ENCODE results near the gene CATSPER3. TPM values are rescaled to one million over a fixed set of nuclear protein-coding genes. Genes with fewer than 3 reads are reported as not detected.

CATSPER3 gene
- total RNA-seq, 1 experiment from 2014 or later: 0.50 TPM

DNA sequence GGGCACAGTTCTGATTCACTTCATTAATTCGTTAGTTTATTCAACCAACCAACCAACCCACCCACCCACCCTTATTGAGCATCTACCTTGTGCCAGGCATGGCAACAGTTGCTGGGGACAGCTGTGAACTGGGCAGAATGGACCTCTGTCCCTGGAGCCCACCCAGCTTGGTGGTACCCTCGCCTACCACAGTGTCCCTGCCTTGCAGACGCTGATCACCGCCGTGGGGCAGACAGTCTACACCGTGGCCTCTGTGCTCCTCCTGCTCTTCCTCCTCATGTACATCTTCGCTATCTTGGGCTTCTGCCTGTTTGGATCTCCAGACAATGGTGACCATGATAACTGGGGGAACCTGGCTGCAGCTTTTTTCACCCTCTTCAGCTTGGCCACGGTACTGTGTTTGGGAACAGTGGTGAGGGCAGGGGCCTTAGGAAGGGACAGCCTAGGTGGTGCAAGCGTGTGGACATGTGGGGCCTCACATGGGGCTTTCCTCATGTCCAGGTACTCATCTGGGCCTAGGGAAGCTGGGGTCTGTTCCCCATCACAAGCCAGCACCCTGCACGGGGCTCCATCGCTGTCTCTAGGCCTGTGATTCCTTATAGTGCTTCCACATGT is 40.1 kb downstream of the CATSPER3 start:
- H3K27ac ChIP-seq (ENCODE audit: insufficient read length, low read depth, low read length): no peak overlapping the region
- no peaks in the 10 kb centered on the region for H3K9me3 Mint-ChIP-seq
- no peak overlapping the region for H2BK20ac ChIP-seq (ENCODE audit: low read depth, low read length, poor library complexity, severe bottlenecking)
- H3K56ac ChIP-seq (ENCODE audit: insufficient read length, low read depth, low read length): no peak overlapping the region
- no peaks in the 10 kb centered on the region for H4K20me1 ChIP-seq (ENCODE audit: control insufficient read depth, insufficient read depth, insufficient read length)
- H2AFZ ChIP-seq (ENCODE audit: low read length): no peak overlapping the region
- no peak overlapping the region for H2BK15ac ChIP-seq (ENCODE audit: low read depth, low read length)
- no peak overlapping the region for H3K4ac ChIP-seq (ENCODE audit: low read depth, low read length)
- H3K9me3 ChIP-seq (ENCODE audit: control insufficient read depth, low read depth, low read length): no peaks in the 10 kb centered on the region
- H3K79me2 ChIP-seq (ENCODE audit: insufficient read depth, low read length): no peaks in the 10 kb centered on the region
- H2AK5ac ChIP-seq (ENCODE audit: insufficient read length, low read length): no peak overlapping the region
- no peak for TF ChIP-seq CTCF (conservative IDR thresholded peaks at IDR 0.05)
- H3K27me3 Mint-ChIP-seq (ENCODE audit: low read depth): peaks cover 17% of the 10 kb centered on the region
- no peaks in the 10 kb centered on the region for H3K27me3 ChIP-seq (ENCODE audit: insufficient read depth, low read length)
- no peak overlapping the region for H2BK120ac ChIP-seq (ENCODE audit: low read depth, low read length, poor library complexity, severe bottlenecking)
- H3K27ac Mint-ChIP-seq: no peak overlapping the region
- no peak overlapping the region for H3K4me3 Mint-ChIP-seq
- no peak overlapping the region for H3K9ac ChIP-seq (ENCODE audit: extremely low read depth, insufficient read length, low read length)
- H3K79me1 ChIP-seq (ENCODE audit: insufficient read depth, low read depth, low read length, poor library complexity, severe bottlenecking): no peaks in the 10 kb centered on the region
- H3K4me1 ChIP-seq (ENCODE audit: insufficient read depth, low read length): no peaks in the 10 kb centered on the region; the same call in 1 of the 2 replicates
- no peak overlapping the region for H3T11ph ChIP-seq (ENCODE audit: low read length)
- H3K14ac ChIP-seq (ENCODE audit: insufficient read depth, low read length): no peak overlapping the region
- H4K8ac ChIP-seq (replicated peaks; ENCODE audit: insufficient read length, low read depth, low read length): no peak overlapping the region
- H3K18ac ChIP-seq (ENCODE audit: insufficient read length, low read depth, low read length): no peak overlapping the region
- H2BK5ac ChIP-seq (ENCODE audit: insufficient read length, low read length): no peak overlapping the region
- no peak for DNase-seq
- no peaks in the 10 kb centered on the region; a peak in 1 of 7 replicates for H3K36me3 Mint-ChIP-seq (ENCODE audit: insufficient read depth in 1 of 3, low read depth in 3 of 3)
- H3K23me2 ChIP-seq (ENCODE audit: insufficient read length, low read depth, low read length, poor library complexity, severe bottlenecking): no peaks in the 10 kb centered on the region
- H4K5ac ChIP-seq (ENCODE audit: insufficient read length, low read depth, low read length): no peak overlapping the region
- no CpG with 5 or more reads among the region's 11 CpGs for WGBS (ENCODE audit: extremely low coverage, insufficient read length, low lambda C conversion rate)
- no peak overlapping the region for H2BK12ac ChIP-seq (ENCODE audit: insufficient read length, low read depth, low read length)
- H3K4me2 ChIP-seq (ENCODE audit: insufficient read depth, insufficient read length, low read length): no peak overlapping the region
- H3K4me1 Mint-ChIP-seq: no peaks in the 10 kb centered on the region
- H3K23ac ChIP-seq (ENCODE audit: insufficient read length, low read depth, low read length): no peak overlapping the region
- H4K91ac ChIP-seq (ENCODE audit: insufficient read length, low read depth, low read length): no peak overlapping the region

All from H9 (cell line).